Upper lobe of right lung (tissue), 1 donor: ENCODE results near the gene AGO3. TPM values are rescaled to one million over a fixed set of nuclear protein-coding genes. Genes with fewer than 3 reads are reported as not detected.
"Not testable (repeated sequence)": the region's sequence is repeated elsewhere in the genome, so short reads cannot be mapped to it uniquely, and the experiment has no call there.

Source experiments
- ATAC-seq: fragments of 200-7000 bp; cut with Tn5 transposase; one replicate; pipeline ENCODE4 v1.9.1; 2020; ENCODE audit warnings: mild to moderate bottlenecking, moderate library complexity
- DNase-seq: peaks from one replicate; pipeline ENCODE4 v3.0.0-alpha.2; 2020
- H3K27ac ChIP-seq: fragments of 200-600 bp; one replicate; pipeline ENCODE4 v1.8.0; 2022
- H3K27me3 ChIP-seq: fragments of 200-600 bp; one replicate; pipeline ENCODE4 v1.8.0; 2022; ENCODE audit warnings: mild to moderate bottlenecking
- H3K36me3 ChIP-seq: fragments of 200-600 bp; one replicate; pipeline ENCODE4 v1.8.0; 2022
- H3K4me1 ChIP-seq: fragments of 200-600 bp; one replicate; pipeline ENCODE4 v1.8.0; 2022
- H3K4me3 ChIP-seq: fragments of 200-600 bp; one replicate; pipeline ENCODE4 v1.8.0; 2022; ENCODE audit warnings: mild to moderate bottlenecking
- H3K9me3 ChIP-seq: fragments of 200-600 bp; one replicate; pipeline ENCODE4 v1.8.0; 2022
- intact Hi-C: fragments of 100-400 bp; cut with DNase I; formaldehyde crosslinking; loops from one replicate; pipeline ENCODE4 v1.11.0; 2022
- total RNA-seq: library from RNA; stranded (reverse); fragmentation: NEBNext Ultra II Directional; extraction: Animal tissue kit (Norgen Biotek cat#: 25700); gene quantifications from one replicate; pipeline ENCODE4 v1.2.1, GENCODE V29; 2021
- TF ChIP-seq, protein P1 (sequence below): fragments of 200-600 bp; IDR thresholded peaks from one replicate; pipeline ENCODE4 v1.8.0; 2022; ENCODE audit warnings: antibody characterized with exemption
- donor health status: DM: no; HTN: yes; CAD: no; lungs with severe emphysema.

Gene AGO3
- total RNA-seq, 1 donor from 2014 or later, result 34.1 TPM

DNA sequence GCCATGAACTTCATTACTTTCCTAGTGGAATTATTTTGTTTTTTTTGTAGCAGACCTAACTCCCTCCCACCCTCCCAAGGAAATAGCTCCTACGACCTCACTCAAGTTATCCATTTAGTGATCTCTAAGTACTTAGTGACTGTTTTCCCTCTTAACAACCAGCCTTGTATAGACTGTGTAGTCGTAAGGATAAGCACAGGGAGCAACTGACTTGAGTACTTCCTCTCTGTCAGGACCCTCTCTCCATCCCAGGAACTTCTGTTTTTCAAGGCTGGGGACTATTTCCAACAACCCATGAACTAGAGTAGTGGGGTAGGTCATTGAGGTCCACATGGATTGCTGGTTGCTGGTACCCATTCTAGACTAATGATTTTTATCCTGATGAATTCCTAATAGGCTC, 46.0 kb upstream of the AGO3 start:
- peaks cover 18% of the 10 kb centered on the region for H3K36me3 ChIP-seq
- H3K27me3 ChIP-seq, result no peaks in the 10 kb centered on the region
- DNase-seq, result no peak
- H3K27ac ChIP-seq, result no peak overlapping the region
- intact Hi-C loops, result no loop called here
- no peak overlapping the region for H3K4me3 ChIP-seq
- H3K9me3 ChIP-seq, result no peaks in the 10 kb centered on the region
- TF ChIP-seq, protein P1, sequence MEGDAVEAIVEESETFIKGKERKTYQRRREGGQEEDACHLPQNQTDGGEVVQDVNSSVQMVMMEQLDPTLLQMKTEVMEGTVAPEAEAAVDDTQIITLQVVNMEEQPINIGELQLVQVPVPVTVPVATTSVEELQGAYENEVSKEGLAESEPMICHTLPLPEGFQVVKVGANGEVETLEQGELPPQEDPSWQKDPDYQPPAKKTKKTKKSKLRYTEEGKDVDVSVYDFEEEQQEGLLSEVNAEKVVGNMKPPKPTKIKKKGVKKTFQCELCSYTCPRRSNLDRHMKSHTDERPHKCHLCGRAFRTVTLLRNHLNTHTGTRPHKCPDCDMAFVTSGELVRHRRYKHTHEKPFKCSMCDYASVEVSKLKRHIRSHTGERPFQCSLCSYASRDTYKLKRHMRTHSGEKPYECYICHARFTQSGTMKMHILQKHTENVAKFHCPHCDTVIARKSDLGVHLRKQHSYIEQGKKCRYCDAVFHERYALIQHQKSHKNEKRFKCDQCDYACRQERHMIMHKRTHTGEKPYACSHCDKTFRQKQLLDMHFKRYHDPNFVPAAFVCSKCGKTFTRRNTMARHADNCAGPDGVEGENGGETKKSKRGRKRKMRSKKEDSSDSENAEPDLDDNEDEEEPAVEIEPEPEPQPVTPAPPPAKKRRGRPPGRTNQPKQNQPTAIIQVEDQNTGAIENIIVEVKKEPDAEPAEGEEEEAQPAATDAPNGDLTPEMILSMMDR, result no peak
- no peak for ATAC-seq
- H3K4me1 ChIP-seq, result peaks cover 42% of the 10 kb centered on the region

DNA sequence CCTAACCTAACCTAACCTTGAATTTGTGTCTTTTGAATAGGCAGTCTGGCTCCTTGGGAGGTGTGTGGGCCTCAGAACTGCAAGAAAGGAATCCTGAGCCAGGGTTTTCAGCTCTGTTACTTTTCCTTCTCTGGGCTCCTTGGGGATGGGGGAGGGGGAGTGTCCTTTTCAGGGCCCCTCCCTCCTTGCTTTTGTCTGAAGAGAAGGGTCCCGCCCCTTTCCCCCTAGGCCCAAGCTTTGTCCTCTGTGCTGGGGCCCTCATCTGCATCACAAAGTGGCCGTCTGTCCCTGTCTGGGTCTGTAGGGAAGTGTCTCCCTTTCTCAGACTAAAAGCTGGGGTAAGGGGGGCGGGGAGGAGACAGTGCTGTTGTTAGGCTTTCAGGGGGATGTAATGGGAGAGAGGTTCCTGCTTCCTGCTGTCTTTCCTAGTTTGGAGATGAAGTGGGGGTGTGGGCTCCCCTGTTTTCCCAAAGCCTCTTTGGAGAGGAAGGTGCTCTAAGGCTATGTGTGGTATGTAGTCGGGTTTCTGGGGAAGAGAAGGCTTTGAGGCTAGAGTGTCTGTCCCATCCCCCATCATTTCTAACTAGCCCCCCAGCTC, 44.8 kb upstream of the AGO3 start:
- intact Hi-C loops, result no loop called here
- Histone ChIP-seq H3K27me3 (no peaks in the 10 kb centered on the region), H3K36me3 (peaks cover 29% of the 10 kb centered on the region), H3K4me1 (peaks cover 42% of the 10 kb centered on the region), H3K27ac (no peak overlapping the region), H3K9me3 (no peaks in the 10 kb centered on the region), H3K4me3 (no peak overlapping the region)
- DNase-seq (no peak), ATAC-seq (no peak)
- TF ChIP-seq, protein P1, result no peak

DNA sequence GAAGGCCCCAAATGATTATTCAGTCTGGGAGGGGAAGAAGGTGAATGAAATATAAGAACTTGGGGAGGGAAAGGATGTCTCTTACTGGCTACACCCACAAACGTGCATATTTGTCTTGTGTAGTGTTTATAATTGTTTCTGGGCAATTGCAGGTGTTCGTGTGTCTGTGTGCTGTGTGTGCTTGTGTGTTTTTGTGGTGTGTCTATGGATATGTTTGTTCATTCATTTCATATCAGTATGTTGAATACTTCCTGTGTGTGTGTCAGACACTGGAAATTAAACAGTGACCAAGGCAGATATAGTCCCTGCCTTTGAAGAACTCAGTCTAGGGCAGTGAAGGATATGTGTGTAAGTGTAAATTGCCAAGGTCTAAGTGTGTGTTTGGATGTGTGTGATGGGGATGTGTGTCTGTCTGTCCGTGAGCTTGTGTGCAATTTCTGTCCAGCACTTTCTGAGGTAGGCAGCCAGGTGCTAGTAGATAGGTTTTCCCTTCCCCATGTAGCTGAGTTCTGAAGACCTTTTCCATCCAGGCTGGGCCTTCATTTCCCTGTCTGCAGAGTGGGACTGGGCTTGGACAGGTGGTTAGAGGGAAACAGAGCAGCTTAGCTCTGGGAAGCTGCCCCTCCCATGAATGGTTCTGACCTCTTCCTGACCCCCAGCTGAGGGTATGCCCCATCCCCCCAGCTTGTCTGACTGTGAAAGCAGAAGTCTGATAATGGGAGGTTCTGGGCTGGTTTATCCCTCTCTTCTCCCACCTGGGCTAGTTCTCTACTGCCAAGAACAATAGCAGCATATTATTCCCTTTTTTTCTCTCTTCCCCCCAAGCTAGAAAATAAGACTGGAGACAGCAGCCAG, 44.1 kb upstream of the AGO3 start:
- no peaks in the 10 kb centered on the region for H3K27me3 ChIP-seq
- intact Hi-C loops, result no loop called here
- H3K4me1 ChIP-seq, result peaks cover 42% of the 10 kb centered on the region
- DNase-seq (no peak), ATAC-seq (no peak)
- no peaks in the 10 kb centered on the region for H3K9me3 ChIP-seq
- no peak overlapping the region for H3K4me3 ChIP-seq
- TF ChIP-seq, protein P1, result no peak
- H3K27ac ChIP-seq, result no peak overlapping the region
- peaks cover 36% of the 10 kb centered on the region for H3K36me3 ChIP-seq

DNA sequence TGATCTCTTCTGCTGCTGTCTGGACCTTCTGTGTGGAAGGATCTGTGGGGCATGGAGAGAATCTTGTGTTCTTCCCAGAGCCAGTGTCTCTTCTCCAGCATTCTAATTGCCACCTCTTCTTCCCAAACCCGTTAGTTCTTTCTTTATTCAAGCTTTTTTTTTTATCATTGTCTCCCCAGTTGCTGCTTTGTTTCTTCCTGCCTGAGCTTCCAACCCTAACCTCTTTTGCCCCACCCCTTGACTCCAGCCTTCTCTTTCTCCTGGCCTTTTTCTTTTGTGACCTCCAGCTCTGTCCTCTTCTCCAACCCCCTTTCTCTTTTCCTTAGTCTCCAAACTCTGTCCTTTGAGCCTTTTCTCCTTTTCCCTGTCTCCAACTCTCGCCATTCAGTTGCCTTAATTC, 43.4 kb upstream of the AGO3 start:
- Histone ChIP-seq H3K4me1 (peaks cover 42% of the 10 kb centered on the region), H3K27ac (no peak overlapping the region), H3K9me3 (no peaks in the 10 kb centered on the region), H3K4me3 (no peak overlapping the region), H3K36me3 (peaks cover 44% of the 10 kb centered on the region), H3K27me3 (no peaks in the 10 kb centered on the region)
- ATAC-seq (no peak), DNase-seq (no peak)
- intact Hi-C loops, result no loop called here
- TF ChIP-seq, protein P1, result no peak

DNA sequence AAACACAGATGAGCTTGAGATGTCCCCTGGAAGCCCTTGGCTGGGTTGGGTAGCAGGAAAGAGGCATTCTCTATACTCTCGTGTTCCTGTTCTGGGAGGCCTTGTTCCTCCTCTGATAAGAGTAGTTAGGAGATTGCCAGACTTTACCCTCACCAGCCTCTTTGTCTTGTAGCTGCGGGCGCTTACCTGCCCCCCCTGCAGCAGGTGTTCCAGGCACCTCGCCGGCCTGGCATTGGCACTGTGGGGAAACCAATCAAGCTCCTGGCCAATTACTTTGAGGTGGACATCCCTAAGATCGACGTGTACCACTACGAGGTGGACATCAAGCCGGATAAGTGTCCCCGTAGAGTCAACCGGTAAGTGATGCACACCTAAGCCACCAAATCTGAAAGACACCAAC, 42.6 kb upstream of the AGO3 start:
- Histone ChIP-seq H3K27ac (no peak overlapping the region), H3K9me3 (no peaks in the 10 kb centered on the region), H3K4me1 (peaks cover 39% of the 10 kb centered on the region), H3K27me3 (no peaks in the 10 kb centered on the region), H3K4me3 (no peak overlapping the region), H3K36me3 (peaks cover 51% of the 10 kb centered on the region)
- ATAC-seq (no peak), DNase-seq (no peak)
- TF ChIP-seq, protein P1, result no peak
- intact Hi-C loops, result no loop called here

DNA sequence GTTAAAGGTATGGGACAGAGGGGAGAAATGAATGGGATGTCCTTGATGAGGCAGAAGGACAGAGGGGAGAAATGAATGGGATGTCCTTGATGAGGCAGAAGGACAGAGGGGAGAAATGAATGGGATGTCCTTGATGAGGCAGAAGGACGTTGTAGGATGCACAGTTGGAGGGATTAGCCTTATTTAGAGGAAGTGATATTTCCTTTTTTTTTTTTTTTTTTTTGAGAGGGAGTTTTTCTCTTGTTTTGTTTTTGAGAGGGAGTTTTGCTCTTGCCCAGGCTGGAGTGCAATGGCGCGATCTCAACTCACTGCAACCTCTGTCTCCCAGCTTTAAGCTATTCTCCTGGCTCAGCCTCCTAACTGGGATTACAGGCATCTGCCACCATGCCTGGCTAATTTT, 41.9 kb upstream of the AGO3 start:
- not testable (repeated sequence) for H3K27me3 ChIP-seq, H3K27ac ChIP-seq

More for the DNA sequence above, 41.9 kb upstream of the AGO3 start:
- H3K9me3 ChIP-seq, H3K4me3 ChIP-seq, ATAC-seq, intact Hi-C loops, DNase-seq: not testable (repeated sequence)
- H3K36me3 ChIP-seq, result peaks cover 58% of the 10 kb centered on the region
- H3K4me1 ChIP-seq, result peaks cover 37% of the 10 kb centered on the region
